Omental fat pad (tissue), 4 donors: Measurements from ENCODE around the gene FTCD. TPM values are rescaled to one million over a fixed set of nuclear protein-coding genes. Genes with fewer than 3 reads are reported as not detected.

Source experiments
- ATAC-seq: fragments of 150-250 bp; one replicate; pipeline ENCODE4 v1.9.1; 2016; ENCODE audit warnings: mild to moderate bottlenecking, moderate library complexity; ENCODE audit not compliant: low FRiP score
- DNase-seq: peaks from one replicate; pipeline ENCODE4 v3.0.0-alpha.2; 2019; ENCODE audit warnings: low spot score
- total RNA-seq, 4 donors: library from RNA; depleted of rRNA; stranded (reverse); fragments of >200 nt; gene quantifications; one replicate each; pipeline ENCODE4 v1.1.0, GENCODE V29; 2016
- TF ChIP-seq, protein P1 (sequence below), 3 donors: fragments of 450-650 bp; IDR thresholded peaks; one replicate each; pipeline ENCODE4 v1.5.1; 2016 to 2017; ENCODE audit warnings: antibody characterized with exemption in 3 of 3, mild to moderate bottlenecking in 3 of 3, moderate library complexity in 2 of 3

Gene FTCD
- total RNA-seq, 4 donors from 2014 or later: not detected

DNA sequence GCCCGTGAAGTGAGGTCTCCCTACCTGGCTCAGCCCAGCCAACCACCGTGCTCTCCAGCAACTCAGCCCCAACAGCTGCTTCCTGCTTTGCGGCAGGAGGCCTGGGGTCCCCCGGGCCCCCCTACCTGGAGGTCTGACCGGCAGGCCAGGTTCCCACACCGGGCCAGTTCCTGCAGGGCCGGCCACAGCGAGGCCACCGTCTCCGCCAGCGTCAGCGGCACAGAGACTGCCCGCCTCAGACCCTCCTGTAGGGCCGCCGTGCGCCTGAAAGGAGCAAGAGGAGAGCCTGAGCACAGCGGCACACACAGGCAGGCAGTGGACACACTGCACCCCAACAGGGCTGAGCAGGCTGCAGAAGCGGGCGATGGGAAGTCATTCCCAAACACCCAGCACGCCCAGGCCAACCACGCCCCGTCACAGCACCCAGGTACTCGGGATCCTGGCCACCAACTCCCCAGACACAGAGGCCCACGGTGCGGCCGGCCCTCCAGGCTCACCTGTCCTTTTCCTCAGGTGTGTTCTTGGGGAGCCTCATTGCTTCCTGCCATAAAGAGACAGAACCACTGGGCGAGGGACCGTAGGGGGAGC lies 16.9 kb downstream of the FTCD start:
- TF ChIP-seq, protein P1, sequence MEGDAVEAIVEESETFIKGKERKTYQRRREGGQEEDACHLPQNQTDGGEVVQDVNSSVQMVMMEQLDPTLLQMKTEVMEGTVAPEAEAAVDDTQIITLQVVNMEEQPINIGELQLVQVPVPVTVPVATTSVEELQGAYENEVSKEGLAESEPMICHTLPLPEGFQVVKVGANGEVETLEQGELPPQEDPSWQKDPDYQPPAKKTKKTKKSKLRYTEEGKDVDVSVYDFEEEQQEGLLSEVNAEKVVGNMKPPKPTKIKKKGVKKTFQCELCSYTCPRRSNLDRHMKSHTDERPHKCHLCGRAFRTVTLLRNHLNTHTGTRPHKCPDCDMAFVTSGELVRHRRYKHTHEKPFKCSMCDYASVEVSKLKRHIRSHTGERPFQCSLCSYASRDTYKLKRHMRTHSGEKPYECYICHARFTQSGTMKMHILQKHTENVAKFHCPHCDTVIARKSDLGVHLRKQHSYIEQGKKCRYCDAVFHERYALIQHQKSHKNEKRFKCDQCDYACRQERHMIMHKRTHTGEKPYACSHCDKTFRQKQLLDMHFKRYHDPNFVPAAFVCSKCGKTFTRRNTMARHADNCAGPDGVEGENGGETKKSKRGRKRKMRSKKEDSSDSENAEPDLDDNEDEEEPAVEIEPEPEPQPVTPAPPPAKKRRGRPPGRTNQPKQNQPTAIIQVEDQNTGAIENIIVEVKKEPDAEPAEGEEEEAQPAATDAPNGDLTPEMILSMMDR (IDR thresholded peaks at IDR 0.05): no peak
- DNase-seq: no peak
- no peak for ATAC-seq

DNA sequence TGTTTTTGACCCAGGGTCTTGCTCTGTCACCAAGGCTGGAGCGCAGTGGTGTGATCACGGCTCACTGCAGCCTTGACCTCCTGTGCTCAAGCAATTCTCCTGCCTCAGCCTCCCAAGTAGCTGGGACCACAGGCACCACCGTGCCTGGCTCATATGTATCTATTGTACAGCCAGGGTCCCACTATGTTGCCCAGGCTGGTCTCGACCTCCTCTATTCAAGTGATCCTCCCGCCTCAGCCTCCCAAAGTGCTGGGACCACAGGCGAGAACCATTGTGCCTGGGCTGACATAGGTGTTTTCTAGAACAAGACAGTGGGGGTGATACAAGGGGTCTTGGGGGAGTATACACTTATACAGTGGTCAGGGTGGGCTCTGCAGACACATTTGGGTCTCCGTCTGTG lies 17.5 kb downstream of the FTCD start:
- TF ChIP-seq, protein P1 (IDR thresholded peaks at IDR 0.05): no peak
- ATAC-seq (no peak), DNase-seq (no peak)

GRCh38 chr21:46136739-46137349 lies 18.5 kb downstream of the FTCD start:
- TF ChIP-seq, protein P1 (IDR thresholded peaks at IDR 0.05): no peak
- ATAC-seq: no peak
- no peak for DNase-seq

GRCh38 chr21:46135782-46136395 lies 19.5 kb downstream of the FTCD start:
- DNase-seq: no peak
- TF ChIP-seq, protein P1 (IDR thresholded peaks at IDR 0.05): no peak
- no peak for ATAC-seq

DNA sequence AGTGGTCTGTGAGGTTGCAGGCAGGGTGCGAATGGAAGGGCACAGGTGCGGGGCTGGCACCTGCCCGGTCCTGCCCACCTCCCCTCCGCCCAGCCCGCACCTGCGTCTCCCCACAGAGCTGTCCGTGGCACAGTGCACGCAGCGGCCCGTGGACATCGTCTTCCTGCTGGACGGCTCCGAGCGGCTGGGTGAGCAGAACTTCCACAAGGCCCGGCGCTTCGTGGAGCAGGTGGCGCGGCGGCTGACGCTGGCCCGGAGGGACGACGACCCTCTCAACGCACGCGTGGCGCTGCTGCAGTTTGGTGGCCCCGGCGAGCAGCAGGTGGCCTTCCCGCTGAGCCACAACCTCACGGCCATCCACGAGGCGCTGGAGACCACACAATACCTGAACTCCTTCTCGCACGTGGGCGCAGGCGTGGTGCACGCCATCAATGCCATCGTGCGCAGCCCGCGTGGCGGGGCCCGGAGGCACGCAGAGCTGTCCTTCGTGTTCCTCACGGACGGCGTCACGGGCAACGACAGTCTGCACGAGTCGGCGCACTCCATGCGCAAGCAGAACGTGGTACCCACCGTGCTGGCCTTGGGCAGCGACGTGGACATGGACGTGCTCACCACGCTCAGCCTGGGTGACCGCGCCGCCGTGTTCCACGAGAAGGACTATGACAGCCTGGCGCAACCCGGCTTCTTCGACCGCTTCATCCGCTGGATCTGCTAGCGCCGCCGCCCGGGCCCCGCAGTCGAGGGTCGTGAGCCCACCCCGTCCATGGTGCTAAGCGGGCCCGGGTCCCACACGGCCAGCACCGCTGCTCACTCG lies 23.3 kb downstream of the FTCD start:
- ATAC-seq: no peak
- TF ChIP-seq, protein P1 (IDR thresholded peaks at IDR 0.05): no peak
- DNase-seq: no peak

- DNase-seq (no peak), ATAC-seq (no peak)
- TF ChIP-seq, protein P1 (IDR thresholded peaks at IDR 0.05): no peak
Observed at GRCh38 chr21:46131588-46131837, 23.9 kb downstream of the FTCD start.
